Spleen (tissue), 11 donors: ENCODE results near the gene ABCA5. TPM values are rescaled to one million over a fixed set of nuclear protein-coding genes. Genes with fewer than 3 reads are reported as not detected.

Experiments
- DNase-seq: peaks from one replicate; pipeline ENCODE4 v3.0.0-alpha.2; 2020
- H3K27ac ChIP-seq, 8 donors: fragments of 200-600 bp; sonication (generic) in 7 of 8; 1 replicate in 4 of 8; 2 replicates in 4 of 8; pipeline versions ENCODE4 v1.5.0 to v1.8.0; 2016 to 2021; ENCODE audit warnings: inconsistent platforms in 4 of 8, mild to moderate bottlenecking in 4 of 8, moderate library complexity in 1 of 8
- H3K27me3 ChIP-seq, 7 donors: fragments of 200-600 bp; sonication (generic) in 6 of 7; replicated peaks in 1 of 7; 1 replicate in 4 of 7; 2 replicates in 3 of 7; pipeline versions ENCODE4 v1.5.0 to v1.8.0; 2016 to 2021; ENCODE audit warnings: inconsistent platforms in 3 of 7, mild to moderate bottlenecking in 1 of 7
- H3K36me3 ChIP-seq, 6 donors: fragments of 200-600 bp; sonication (generic) in 5 of 6; 1 replicate in 4 of 6; 2 replicates in 2 of 6; pipeline versions ENCODE4 v1.5.0 to v1.8.0; 2016 to 2021; ENCODE audit warnings: inconsistent platforms in 2 of 6
- H3K4me1 ChIP-seq, 6 donors: fragments of 200-600 bp; sonication (generic) in 5 of 6; 1 replicate in 3 of 6; 2 replicates in 3 of 6; pipeline versions ENCODE4 v1.5.0 to v1.8.0; 2016 to 2021; ENCODE audit warnings: inconsistent platforms in 3 of 6
- H3K4me3 ChIP-seq, 8 donors: fragments of 200-600 bp; sonication (generic) in 7 of 8; 1 replicate in 4 of 8; 2 replicates in 4 of 8; pipeline versions ENCODE4 v1.5.0 to v1.8.0; 2016 to 2021; ENCODE audit warnings: inconsistent platforms in 4 of 8, mild to moderate bottlenecking in 4 of 8, moderate library complexity in 2 of 8
- H3K9me3 ChIP-seq, 8 donors: fragments of 200-600 bp; sonication (generic) in 7 of 8; 1 replicate in 4 of 8; 2 replicates in 4 of 8; pipeline versions ENCODE4 v1.5.0 to v1.8.0; 2016 to 2021; ENCODE audit warnings: inconsistent platforms in 4 of 8
- POLR2A ChIP-seq, 3 donors: fragments of 450-650 bp; IDR thresholded peaks; one replicate each; pipeline ENCODE4 v1.5.1; 2017; ENCODE audit warnings: antibody characterized with exemption in 3 of 3, mild to moderate bottlenecking in 1 of 3
- POLR2AphosphoS5 ChIP-seq, 3 donors: sonication (generic); formaldehyde crosslinking; IDR thresholded peaks; one replicate each; pipeline ENCODE4 v1.5.1; 2017; ENCODE audit warnings: antibody characterized with exemption in 3 of 3
- WGBS, 5 donors: extraction: QIAGEN DNeasy Blood & Tissue Kit in 3 of 5; methylation state at CpG; one replicate each; pipeline versions ENCODE4 v1.1.5 to v1.1.7; 2013 to 2018; 5-methylcytosine and 5-hydroxymethylcytosine counted together
- intact Hi-C: fragments of 100-400 bp; cut with DNase I; formaldehyde crosslinking; loops from one replicate; pipeline ENCODE4 v1.15.0; 2023; ENCODE audit warnings: low total_unique reads
- polyA plus RNA-seq, 3 donors: library from polyadenylated mRNA; stranded (reverse); fragments of 200-250 nt; gene quantifications; one replicate each; pipeline ENCODE4 v1.2.1, GENCODE V29; 2013
- total RNA-seq, 7 donors: library from RNA; depleted of rRNA in 3 of 7; stranded (reverse); fragments of >200 nt in 3 of 7; fragmentation: NEBNext Ultra II Directional in 4 of 7; extraction: Animal tissue kit (Norgen Biotek cat#: 25700) in 4 of 7; gene quantifications; one replicate each; pipeline versions ENCODE4 v1.1.0 to v1.2.1, GENCODE V29; 2016 to 2021
- TF ChIP-seq, protein P1 (sequence below), 11 experiments: fragments of 200-600 bp in 7 of 11; fragments of 450-650 bp in 4 of 11; sonication (generic) in 4 of 11; IDR thresholded peaks in 8 of 11; conservative IDR thresholded peaks in 3 of 11; 1 replicate in 7 of 11; 2 replicates in 4 of 11; pipeline versions ENCODE4 v1.4.0 to v1.8.0; 2016 to 2021; ENCODE audit warnings: antibody characterized with exemption in 11 of 11, inconsistent platforms in 4 of 11, mild to moderate bottlenecking in 1 of 11
- donor health status: healthy with polysubstance abuse.
- donor health status: DM: no; HTN: no; CAD: no; lungs with moderate emphysema.
- donor health status: DM: no; HTN: no; CAD: no.
- donor health status: Bipolar disorder and iron deficiency.
- donor health status: healthy.
- donor health status: DM: no; HTN: no; CAD: no.
- donor health status: DM: yes; HTN: yes; CAD: no.

The ABCA5 gene
- total and polyA plus RNA-seq, 10 donors: 9.5 to 43.8 (median 23.6) TPM

DNA sequence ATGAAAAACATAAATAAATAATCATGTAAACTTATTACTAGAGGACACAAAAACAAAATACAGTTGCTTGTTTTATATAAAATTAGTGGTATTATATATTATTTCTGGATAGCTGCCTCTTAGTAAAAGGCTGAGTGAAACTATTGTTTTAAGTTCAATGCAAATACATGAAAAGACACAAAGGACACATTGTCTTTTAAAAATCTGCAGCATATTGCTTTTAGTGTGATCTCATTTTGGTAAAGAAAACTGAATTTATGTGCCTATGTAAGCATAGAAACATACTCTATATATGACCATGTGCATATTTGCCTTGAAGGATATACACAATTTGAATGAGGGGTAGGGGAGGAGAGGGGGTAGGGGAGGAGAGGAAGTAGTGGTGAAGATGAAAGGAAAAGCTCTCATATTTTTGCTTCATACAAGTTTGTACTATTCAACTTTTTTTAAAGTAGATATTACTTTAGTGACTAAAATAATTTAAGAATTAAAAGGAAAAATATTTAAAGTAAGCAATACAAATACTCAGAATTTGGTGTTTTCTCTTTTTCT, 104.2 kb downstream of the ABCA5 start:
- no peaks in the 10 kb centered on the region for H3K9me3 ChIP-seq
- intact Hi-C loops: no loop called here
- TF ChIP-seq POLR2A (IDR thresholded peaks at IDR 0.05): no peak
- TF ChIP-seq, protein P1, sequence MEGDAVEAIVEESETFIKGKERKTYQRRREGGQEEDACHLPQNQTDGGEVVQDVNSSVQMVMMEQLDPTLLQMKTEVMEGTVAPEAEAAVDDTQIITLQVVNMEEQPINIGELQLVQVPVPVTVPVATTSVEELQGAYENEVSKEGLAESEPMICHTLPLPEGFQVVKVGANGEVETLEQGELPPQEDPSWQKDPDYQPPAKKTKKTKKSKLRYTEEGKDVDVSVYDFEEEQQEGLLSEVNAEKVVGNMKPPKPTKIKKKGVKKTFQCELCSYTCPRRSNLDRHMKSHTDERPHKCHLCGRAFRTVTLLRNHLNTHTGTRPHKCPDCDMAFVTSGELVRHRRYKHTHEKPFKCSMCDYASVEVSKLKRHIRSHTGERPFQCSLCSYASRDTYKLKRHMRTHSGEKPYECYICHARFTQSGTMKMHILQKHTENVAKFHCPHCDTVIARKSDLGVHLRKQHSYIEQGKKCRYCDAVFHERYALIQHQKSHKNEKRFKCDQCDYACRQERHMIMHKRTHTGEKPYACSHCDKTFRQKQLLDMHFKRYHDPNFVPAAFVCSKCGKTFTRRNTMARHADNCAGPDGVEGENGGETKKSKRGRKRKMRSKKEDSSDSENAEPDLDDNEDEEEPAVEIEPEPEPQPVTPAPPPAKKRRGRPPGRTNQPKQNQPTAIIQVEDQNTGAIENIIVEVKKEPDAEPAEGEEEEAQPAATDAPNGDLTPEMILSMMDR (IDR thresholded peaks at IDR 0.05 in 8 of 11, conservative IDR thresholded peaks at IDR 0.05 in 3 of 11): no peak
- TF ChIP-seq POLR2AphosphoS5 (IDR thresholded peaks at IDR 0.05): no peak

DNA sequence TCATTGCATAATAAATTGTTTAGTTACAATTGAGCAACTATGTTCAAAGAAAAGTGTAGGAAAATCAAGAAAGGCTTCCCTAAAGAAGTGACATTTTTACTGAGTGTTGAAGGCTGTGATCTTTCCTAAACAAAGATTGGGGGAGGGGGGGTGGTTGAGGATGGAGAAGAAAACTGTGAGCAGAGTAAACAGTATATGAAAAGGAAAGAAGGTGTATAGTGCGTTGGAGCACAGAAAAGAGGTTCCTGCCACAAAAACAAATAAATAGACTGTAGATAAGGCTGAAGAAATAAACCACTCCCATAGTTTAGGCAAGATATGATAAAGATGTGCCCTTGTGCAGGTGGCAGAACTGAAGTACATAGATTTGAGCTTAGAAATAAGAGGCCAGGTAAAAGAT, 106.8 kb downstream of the ABCA5 start:
- DNase-seq: no peak
- no peak overlapping the region for H3K4me3 ChIP-seq
- TF ChIP-seq, protein P1 (IDR thresholded peaks at IDR 0.05 in 8 of 11, conservative IDR thresholded peaks at IDR 0.05 in 3 of 11): no peak
- TF ChIP-seq POLR2A (IDR thresholded peaks at IDR 0.05): no peak
- TF ChIP-seq POLR2AphosphoS5 (IDR thresholded peaks at IDR 0.05): no peak
- H3K27ac ChIP-seq: no peak overlapping the region
- H3K9me3 ChIP-seq: no peaks in the 10 kb centered on the region
- peaks cover 0 to 7% (median 0%) of the 10 kb centered on the region in 6 donors for H3K4me1 ChIP-seq
- intact Hi-C loops: no loop called here
- no peaks in the 10 kb centered on the region for H3K36me3 ChIP-seq
- H3K27me3 ChIP-seq: no peaks in the 10 kb centered on the region
- 67 to 78% (median 73%) methylated on average over 1 of the region's 1 CpG for WGBS, 5 donors

More for the DNA sequence above, 104.2 kb downstream of the ABCA5 start:
- Histone ChIP-seq H3K27ac (no peak overlapping the region), H3K36me3 (no peaks in the 10 kb centered on the region), H3K4me3 (no peak overlapping the region), H3K27me3 (no peaks in the 10 kb centered on the region), H3K4me1 (peaks cover 0 to 13% (median 4%) of the 10 kb centered on the region in 6 donors)
- no peak for DNase-seq

DNA sequence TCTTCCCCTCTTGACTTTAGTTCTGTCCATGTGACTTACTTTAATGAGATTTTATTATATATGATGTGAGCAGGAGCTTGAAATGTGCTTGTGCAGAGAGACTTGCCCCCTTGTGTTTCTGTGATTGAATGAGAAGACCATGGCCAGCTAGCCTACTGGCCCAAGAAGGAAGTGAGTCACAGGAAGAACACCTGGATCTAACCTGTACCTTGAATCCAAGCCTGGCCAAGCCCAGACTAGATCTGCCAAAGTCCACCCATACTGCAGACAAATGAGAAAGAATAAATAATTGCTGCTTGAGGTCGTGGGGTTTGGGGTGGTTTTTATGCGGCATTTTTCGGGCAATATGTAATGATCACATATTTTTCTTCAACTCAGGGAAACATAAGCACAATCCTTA, 107.9 kb downstream of the ABCA5 start:
- Histone ChIP-seq H3K4me3 (no peak overlapping the region), H3K9me3 (no peaks in the 10 kb centered on the region), H3K36me3 (no peaks in the 10 kb centered on the region), H3K27me3 (no peaks in the 10 kb centered on the region), H3K27ac (no peak overlapping the region), H3K4me1 (peaks cover 0 to 7% (median 0%) of the 10 kb centered on the region in 6 donors)
- TF ChIP-seq POLR2A (IDR thresholded peaks at IDR 0.05): no peak
- no peak for TF ChIP-seq POLR2AphosphoS5 (IDR thresholded peaks at IDR 0.05)
- TF ChIP-seq, protein P1 (IDR thresholded peaks at IDR 0.05 in 8 of 11, conservative IDR thresholded peaks at IDR 0.05 in 3 of 11): no peak
- DNase-seq: no peak
- WGBS, 5 donors: 86 to 95% (median 92%) methylated on average over 3 of the region's 3 CpGs
- intact Hi-C loops: no loop called here

DNA sequence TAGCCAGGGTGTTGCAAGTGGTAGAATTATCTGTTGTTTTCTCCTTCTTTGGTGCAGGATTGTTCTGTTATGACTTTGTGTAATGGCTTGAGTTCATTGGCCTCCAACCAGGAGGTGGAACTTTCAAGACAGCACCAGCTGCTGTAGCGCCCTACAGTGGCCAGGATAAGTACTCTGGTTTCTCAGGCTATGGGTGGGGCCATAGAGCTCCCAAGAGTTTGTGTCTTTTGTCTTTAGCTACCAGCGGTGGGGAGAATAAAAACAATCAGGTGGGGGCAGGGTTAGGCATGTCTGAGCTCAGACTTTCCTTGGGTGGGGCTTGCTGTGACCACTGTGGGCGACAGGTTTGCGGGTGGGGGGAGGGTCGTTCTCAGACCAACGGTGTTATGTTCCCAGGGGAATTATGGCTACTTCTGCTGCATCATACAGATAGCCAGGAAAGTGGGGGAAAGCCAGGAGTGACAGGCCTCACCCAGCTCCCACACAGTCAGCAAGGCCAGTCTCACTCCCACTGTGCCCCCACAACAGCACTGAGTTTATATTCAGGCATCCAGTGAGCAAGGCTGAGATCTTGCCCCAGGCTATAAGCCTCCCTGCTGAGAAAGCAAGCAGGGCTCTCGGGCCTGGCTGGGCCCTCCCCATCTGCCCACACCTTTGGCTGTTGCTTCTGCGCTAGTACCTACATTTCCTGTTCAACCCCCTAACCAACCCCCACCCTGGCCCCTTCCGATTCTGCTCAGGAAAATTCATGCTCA, 113.7 kb downstream of the ABCA5 start:
- 86 to 96% (median 93%) methylated on average over 5 to 9 of the region's 9 CpGs for WGBS, 5 donors
- TF ChIP-seq POLR2AphosphoS5 (IDR thresholded peaks at IDR 0.05): no peak
- TF ChIP-seq POLR2A (IDR thresholded peaks at IDR 0.05): no peak
- TF ChIP-seq, protein P1 (IDR thresholded peaks at IDR 0.05 in 8 of 11, conservative IDR thresholded peaks at IDR 0.05 in 3 of 11): no peak

More for the DNA sequence above, 113.7 kb downstream of the ABCA5 start:
- no peak for DNase-seq
- Histone ChIP-seq H3K9me3 (no peaks in the 10 kb centered on the region), H3K27ac (no peak overlapping the region), H3K4me1 (no peaks in the 10 kb centered on the region), H3K4me3 (no peak overlapping the region), H3K36me3 (no peaks in the 10 kb centered on the region), H3K27me3 (no peaks in the 10 kb centered on the region)
- intact Hi-C loops: no loop called here
